Ovary (tissue), 3 donors: ENCODE results near the gene TBC1D14.

Source experiments
- EP300 ChIP-seq: sonication (generic); formaldehyde crosslinking; IDR thresholded peaks from one replicate; pipeline ENCODE4 v1.6.1; 2017; ENCODE audit warnings: antibody characterized with exemption
- TF ChIP-seq, protein P1 (sequence below), 3 donors: fragments of 450-650 bp in 2 of 3; fragments of 200-600 bp in 1 of 3; IDR thresholded peaks; one replicate each; pipeline versions ENCODE4 v1.5.1 to v1.8.0; 2016 to 2022; ENCODE audit warnings: antibody characterized with exemption in 3 of 3, mild to moderate bottlenecking in 1 of 3
- donor health status: DM: no; HTN: no; CAD: no.

GRCh38 chr4:7029212-7029611, 119.6 kb downstream of the TBC1D14 start:
- no peak for TF ChIP-seq EP300
- TF ChIP-seq, protein P1, sequence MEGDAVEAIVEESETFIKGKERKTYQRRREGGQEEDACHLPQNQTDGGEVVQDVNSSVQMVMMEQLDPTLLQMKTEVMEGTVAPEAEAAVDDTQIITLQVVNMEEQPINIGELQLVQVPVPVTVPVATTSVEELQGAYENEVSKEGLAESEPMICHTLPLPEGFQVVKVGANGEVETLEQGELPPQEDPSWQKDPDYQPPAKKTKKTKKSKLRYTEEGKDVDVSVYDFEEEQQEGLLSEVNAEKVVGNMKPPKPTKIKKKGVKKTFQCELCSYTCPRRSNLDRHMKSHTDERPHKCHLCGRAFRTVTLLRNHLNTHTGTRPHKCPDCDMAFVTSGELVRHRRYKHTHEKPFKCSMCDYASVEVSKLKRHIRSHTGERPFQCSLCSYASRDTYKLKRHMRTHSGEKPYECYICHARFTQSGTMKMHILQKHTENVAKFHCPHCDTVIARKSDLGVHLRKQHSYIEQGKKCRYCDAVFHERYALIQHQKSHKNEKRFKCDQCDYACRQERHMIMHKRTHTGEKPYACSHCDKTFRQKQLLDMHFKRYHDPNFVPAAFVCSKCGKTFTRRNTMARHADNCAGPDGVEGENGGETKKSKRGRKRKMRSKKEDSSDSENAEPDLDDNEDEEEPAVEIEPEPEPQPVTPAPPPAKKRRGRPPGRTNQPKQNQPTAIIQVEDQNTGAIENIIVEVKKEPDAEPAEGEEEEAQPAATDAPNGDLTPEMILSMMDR (IDR thresholded peaks at IDR 0.05), result no peak
